Measurements from ENCODE around the gene WDR45B. TPM values are rescaled to one million over a fixed set of nuclear protein-coding genes. Genes with fewer than 3 reads are reported as not detected.

The WDR45B gene
- total RNA-seq, 1 experiment from 2014 or later = 96.5 TPM

DNA sequence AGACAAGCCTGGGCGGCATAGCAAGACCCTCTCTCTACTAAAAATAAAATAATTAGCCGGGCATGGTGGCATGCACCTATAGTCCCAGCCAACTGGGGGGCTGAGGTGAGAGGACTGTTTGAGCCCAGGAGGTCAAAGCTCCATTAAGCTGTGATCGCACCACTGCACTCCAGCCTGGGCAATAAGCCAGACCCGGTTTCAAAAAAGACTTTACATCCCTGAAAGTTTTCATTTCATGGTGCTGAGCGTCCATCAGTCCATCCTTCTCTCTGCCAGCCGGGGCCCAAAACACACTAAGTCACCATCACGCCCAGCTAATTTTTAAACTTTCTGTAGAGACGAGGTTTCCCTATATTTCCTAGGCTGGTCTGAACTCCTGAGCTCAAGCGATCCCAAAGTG, 39.6 kb upstream of the WDR45B start:
- TF ChIP-seq, protein P1, sequence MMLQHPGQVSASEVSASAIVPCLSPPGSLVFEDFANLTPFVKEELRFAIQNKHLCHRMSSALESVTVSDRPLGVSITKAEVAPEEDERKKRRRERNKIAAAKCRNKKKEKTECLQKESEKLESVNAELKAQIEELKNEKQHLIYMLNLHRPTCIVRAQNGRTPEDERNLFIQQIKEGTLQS (CRISPR knock-in tag; conservative IDR thresholded peaks at IDR 0.05) = no peak
- TF ChIP-seq ZNF416 (CRISPR knock-in tag; IDR thresholded peaks at IDR 0.05) (no peak), CREB1 (CRISPR knock-in tag; IDR thresholded peaks at IDR 0.05) (no peak), ZNF232 (CRISPR knock-in tag; IDR thresholded peaks at IDR 0.05) (no peak), SMAD4 (CRISPR knock-in tag; IDR thresholded peaks at IDR 0.05) (no peak), NFE2L1 (CRISPR knock-in tag; IDR thresholded peaks at IDR 0.05) (no peak), ZNF317 (CRISPR knock-in tag; IDR thresholded peaks at IDR 0.05; ENCODE audit: borderline replicate concordance, low read depth) (no peak), JAZF1 (CRISPR knock-in tag; IDR thresholded peaks at IDR 0.05) (no peak), TP53 (CRISPR knock-in tag; IDR thresholded peaks at IDR 0.05) (no peak), ZNF671 (CRISPR knock-in tag; IDR thresholded peaks at IDR 0.05) (no peak), FOXJ3 (CRISPR knock-in tag; IDR thresholded peaks at IDR 0.05; ENCODE audit: borderline replicate concordance) (no peak)
- TF ChIP-seq, protein P2, sequence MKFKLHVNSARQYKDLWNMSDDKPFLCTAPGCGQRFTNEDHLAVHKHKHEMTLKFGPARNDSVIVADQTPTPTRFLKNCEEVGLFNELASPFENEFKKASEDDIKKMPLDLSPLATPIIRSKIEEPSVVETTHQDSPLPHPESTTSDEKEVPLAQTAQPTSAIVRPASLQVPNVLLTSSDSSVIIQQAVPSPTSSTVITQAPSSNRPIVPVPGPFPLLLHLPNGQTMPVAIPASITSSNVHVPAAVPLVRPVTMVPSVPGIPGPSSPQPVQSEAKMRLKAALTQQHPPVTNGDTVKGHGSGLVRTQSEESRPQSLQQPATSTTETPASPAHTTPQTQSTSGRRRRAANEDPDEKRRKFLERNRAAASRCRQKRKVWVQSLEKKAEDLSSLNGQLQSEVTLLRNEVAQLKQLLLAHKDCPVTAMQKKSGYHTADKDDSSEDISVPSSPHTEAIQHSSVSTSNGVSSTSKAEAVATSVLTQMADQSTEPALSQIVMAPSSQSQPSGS (CRISPR knock-in tag; IDR thresholded peaks at IDR 0.05; ENCODE audit: borderline replicate concordance, low read depth) = no peak
- TF ChIP-seq, protein P3, sequence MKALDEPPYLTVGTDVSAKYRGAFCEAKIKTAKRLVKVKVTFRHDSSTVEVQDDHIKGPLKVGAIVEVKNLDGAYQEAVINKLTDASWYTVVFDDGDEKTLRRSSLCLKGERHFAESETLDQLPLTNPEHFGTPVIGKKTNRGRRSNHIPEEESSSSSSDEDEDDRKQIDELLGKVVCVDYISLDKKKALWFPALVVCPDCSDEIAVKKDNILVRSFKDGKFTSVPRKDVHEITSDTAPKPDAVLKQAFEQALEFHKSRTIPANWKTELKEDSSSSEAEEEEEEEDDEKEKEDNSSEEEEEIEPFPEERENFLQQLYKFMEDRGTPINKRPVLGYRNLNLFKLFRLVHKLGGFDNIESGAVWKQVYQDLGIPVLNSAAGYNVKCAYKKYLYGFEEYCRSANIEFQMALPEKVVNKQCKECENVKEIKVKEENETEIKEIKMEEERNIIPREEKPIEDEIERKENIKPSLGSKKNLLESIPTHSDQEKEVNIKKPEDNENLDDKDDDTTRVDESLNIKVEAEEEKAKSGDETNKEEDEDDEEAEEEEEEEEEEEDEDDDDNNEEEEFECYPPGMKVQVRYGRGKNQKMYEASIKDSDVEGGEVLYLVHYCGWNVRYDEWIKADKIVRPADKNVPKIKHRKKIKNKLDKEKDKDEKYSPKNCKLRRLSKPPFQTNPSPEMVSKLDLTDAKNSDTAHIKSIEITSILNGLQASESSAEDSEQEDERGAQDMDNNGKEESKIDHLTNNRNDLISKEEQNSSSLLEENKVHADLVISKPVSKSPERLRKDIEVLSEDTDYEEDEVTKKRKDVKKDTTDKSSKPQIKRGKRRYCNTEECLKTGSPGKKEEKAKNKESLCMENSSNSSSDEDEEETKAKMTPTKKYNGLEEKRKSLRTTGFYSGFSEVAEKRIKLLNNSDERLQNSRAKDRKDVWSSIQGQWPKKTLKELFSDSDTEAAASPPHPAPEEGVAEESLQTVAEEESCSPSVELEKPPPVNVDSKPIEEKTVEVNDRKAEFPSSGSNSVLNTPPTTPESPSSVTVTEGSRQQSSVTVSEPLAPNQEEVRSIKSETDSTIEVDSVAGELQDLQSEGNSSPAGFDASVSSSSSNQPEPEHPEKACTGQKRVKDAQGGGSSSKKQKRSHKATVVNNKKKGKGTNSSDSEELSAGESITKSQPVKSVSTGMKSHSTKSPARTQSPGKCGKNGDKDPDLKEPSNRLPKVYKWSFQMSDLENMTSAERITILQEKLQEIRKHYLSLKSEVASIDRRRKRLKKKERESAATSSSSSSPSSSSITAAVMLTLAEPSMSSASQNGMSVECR (CRISPR knock-in tag; IDR thresholded peaks at IDR 0.05; ENCODE audit: borderline replicate concordance) = no peak
- ATAC-seq = no peak
- ChIA-PET POLR2A (no interaction called here), CTCF (interaction anchor here (1.1 to 1.6 kb wide), 4 partner anchors 19 to 134 kb away, joined by 3 to 5 read pairs (median 4); no protein-coding TSS in a partner anchor)
- no peak for DNase-seq (ENCODE audit: low spot score)
- H3K27ac Mint-ChIP-seq = no peak overlapping the region
- H3K9me3 Mint-ChIP-seq = no peaks in the 10 kb centered on the region
- no peaks in the 10 kb centered on the region for H3K36me3 Mint-ChIP-seq
- H3K27me3 Mint-ChIP-seq (ENCODE audit: low read depth) = no peaks in the 10 kb centered on the region
- no peak overlapping the region for H3K4me3 Mint-ChIP-seq
- H3K4me1 Mint-ChIP-seq = no peaks in the 10 kb centered on the region

DNA sequence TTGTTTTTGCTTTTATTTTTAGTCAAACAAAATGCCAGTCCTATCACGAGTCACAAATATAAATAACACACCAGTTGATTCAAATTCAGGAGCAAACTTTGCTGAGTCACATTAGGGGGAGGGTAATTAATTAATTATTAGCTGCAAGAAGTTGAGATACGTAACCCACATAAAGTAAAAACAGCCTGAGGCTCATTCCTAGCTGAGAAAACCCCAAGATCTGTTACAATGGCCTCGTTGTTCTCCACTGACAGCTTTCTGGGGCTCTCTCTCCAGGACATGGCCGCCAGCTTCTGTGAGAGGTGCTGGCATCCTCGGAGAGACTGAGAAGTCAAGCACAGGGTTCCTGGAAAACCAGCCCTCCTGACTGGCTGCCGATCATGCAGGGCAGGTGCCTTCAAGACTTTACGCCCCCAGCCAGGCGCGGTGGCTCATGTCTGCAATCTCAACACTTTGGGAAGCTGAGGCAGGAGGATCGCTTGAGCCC, 39.2 kb upstream of the WDR45B start:
- POLR2A ChIA-PET = no interaction called here
- no peak for TF ChIP-seq ZNF416 (CRISPR knock-in tag; IDR thresholded peaks at IDR 0.05)
- no peak for TF ChIP-seq ZNF263 (CRISPR knock-in tag; IDR thresholded peaks at IDR 0.05; ENCODE audit: low read depth)
- TF ChIP-seq, protein P4, sequence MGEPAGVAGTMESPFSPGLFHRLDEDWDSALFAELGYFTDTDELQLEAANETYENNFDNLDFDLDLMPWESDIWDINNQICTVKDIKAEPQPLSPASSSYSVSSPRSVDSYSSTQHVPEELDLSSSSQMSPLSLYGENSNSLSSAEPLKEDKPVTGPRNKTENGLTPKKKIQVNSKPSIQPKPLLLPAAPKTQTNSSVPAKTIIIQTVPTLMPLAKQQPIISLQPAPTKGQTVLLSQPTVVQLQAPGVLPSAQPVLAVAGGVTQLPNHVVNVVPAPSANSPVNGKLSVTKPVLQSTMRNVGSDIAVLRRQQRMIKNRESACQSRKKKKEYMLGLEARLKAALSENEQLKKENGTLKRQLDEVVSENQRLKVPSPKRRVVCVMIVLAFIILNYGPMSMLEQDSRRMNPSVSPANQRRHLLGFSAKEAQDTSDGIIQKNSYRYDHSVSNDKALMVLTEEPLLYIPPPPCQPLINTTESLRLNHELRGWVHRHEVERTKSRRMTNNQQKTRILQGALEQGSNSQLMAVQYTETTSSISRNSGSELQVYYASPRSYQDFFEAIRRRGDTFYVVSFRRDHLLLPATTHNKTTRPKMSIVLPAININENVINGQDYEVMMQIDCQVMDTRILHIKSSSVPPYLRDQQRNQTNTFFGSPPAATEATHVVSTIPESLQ (CRISPR knock-in tag; IDR thresholded peaks at IDR 0.05) = no peak
- TF ChIP-seq, protein P5, sequence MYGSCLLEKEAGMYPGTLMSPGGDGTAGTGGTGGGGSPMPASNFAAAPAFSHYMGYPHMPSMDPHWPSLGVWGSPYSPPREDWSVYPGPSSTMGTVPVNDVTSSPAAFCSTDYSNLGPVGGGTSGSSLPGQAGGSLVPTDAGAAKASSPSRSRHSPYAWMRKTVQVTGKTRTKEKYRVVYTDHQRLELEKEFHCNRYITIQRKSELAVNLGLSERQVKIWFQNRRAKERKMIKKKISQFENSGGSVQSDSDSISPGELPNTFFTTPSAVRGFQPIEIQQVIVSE (CRISPR knock-in tag; IDR thresholded peaks at IDR 0.05; ENCODE audit: borderline replicate concordance) = no peak
- TF ChIP-seq GABPB1 (CRISPR knock-in tag; IDR thresholded peaks at IDR 0.05) = no peak
- TF ChIP-seq, protein P6, sequence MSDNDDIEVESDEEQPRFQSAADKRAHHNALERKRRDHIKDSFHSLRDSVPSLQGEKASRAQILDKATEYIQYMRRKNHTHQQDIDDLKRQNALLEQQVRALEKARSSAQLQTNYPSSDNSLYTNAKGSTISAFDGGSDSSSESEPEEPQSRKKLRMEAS (CRISPR knock-in tag; IDR thresholded peaks at IDR 0.05) = no peak
- TF ChIP-seq, protein P7, sequence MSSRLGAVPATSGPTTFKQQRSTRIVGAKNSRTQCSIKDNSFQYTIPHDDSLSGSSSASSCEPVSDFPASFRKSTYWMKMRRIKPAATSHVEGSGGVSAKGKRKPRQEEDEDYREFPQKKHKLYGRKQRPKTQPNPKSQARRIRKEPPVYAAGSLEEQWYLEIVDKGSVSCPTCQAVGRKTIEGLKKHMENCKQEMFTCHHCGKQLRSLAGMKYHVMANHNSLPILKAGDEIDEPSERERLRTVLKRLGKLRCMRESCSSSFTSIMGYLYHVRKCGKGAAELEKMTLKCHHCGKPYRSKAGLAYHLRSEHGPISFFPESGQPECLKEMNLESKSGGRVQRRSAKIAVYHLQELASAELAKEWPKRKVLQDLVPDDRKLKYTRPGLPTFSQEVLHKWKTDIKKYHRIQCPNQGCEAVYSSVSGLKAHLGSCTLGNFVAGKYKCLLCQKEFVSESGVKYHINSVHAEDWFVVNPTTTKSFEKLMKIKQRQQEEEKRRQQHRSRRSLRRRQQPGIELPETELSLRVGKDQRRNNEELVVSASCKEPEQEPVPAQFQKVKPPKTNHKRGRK (CRISPR knock-in tag; IDR thresholded peaks at IDR 0.05; ENCODE audit: borderline replicate concordance) = no peak
- TF ChIP-seq TEAD1 (CRISPR knock-in tag; IDR thresholded peaks at IDR 0.05) = no peak
- TF ChIP-seq IRF2 (CRISPR knock-in tag; IDR thresholded peaks at IDR 0.05; ENCODE audit: borderline replicate concordance, low read depth) = no peak
- TF ChIP-seq NFYB (CRISPR knock-in tag; conservative IDR thresholded peaks at IDR 0.05; ENCODE audit: low read depth) = no peak
- Mint-ChIP-seq H3K9me3 (peaks cover 1% of the 10 kb centered on the region), H3K4me1 (no peaks in the 10 kb centered on the region), H3K4me3 (no peak overlapping the region), H3K27me3 (ENCODE audit: low read depth) (no peaks in the 10 kb centered on the region), H3K36me3 (no peaks in the 10 kb centered on the region), H3K27ac (no peak overlapping the region)
- DNase-seq (ENCODE audit: low spot score) = no peak
- CTCF ChIA-PET = interaction anchor here (1.1 to 1.6 kb wide), 3 partner anchors 19 to 133 kb away, joined by 3 to 5 read pairs (median 4); no protein-coding TSS in a partner anchor
- no peak for ATAC-seq
